Type B pancreatic cell (in vitro differentiated cells): Measurements from ENCODE around the gene RALY. TPM values are rescaled to one million over a fixed set of nuclear protein-coding genes. Genes with fewer than 3 reads are reported as not detected.
A peak's percentile ranks its signal among the peaks of the same experiment; 100 is the strongest.

ENCODE experiments used
- DNase-seq: peaks from one replicate; pipeline ENCODE4 v3.0.0; 2021; ENCODE audit warnings: mixed read lengths; ENCODE audit not compliant: unreplicated experiment; ENCODE audit errors: extremely low spot score
- H3K27ac Mint-ChIP-seq: 2 replicates; pipeline ENCODE4 v1.8.0; 2021; ENCODE audit warnings: mild to moderate bottlenecking, mixed read lengths
- H3K27me3 Mint-ChIP-seq: 2 replicates; pipeline ENCODE4 v1.8.0; 2021; ENCODE audit warnings: mixed read lengths
- H3K36me3 Mint-ChIP-seq: 2 replicates; pipeline ENCODE4 v1.8.0; 2021; ENCODE audit warnings: mixed read lengths
- H3K4me1 Mint-ChIP-seq: one replicate; pipeline ENCODE4 v1.8.0; 2021; ENCODE audit warnings: mixed read lengths; ENCODE audit not compliant: unreplicated experiment
- H3K4me3 Mint-ChIP-seq: 2 replicates; pipeline ENCODE4 v1.8.0; 2021; ENCODE audit warnings: mild to moderate bottlenecking, mixed read lengths
- H3K9me3 Mint-ChIP-seq: 2 replicates; pipeline ENCODE4 v1.8.0; 2021; ENCODE audit warnings: mixed read lengths
- total RNA-seq: library from RNA; stranded (reverse); gene quantifications from 2 replicates; pipeline ENCODE4 v1.2.1, GENCODE V29; 2021; ENCODE audit warnings: low replicate concordance
- TF ChIP-seq, protein P1 (sequence below): fragments of 200-600 bp; sonication (generic); conservative IDR thresholded peaks from 2 replicates; pipeline ENCODE4 v1.5.0; 2021; ENCODE audit warnings: antibody characterized with exemption, mild to moderate bottlenecking

The RALY gene
- total RNA-seq, 1 donor from 2014 or later, result 215 TPM

- no peak for DNase-seq
- Mint-ChIP-seq H3K4me1 (peaks cover 55% of the 10 kb centered on the region), H3K36me3 (peaks cover 21% of the 10 kb centered on the region), H3K27ac (peak overlapping the region; percentile 12), H3K27me3 (no peaks in the 10 kb centered on the region), H3K9me3 (peaks cover 9% of the 10 kb centered on the region), H3K4me3 (no peak overlapping the region)
- TF ChIP-seq, protein P1, sequence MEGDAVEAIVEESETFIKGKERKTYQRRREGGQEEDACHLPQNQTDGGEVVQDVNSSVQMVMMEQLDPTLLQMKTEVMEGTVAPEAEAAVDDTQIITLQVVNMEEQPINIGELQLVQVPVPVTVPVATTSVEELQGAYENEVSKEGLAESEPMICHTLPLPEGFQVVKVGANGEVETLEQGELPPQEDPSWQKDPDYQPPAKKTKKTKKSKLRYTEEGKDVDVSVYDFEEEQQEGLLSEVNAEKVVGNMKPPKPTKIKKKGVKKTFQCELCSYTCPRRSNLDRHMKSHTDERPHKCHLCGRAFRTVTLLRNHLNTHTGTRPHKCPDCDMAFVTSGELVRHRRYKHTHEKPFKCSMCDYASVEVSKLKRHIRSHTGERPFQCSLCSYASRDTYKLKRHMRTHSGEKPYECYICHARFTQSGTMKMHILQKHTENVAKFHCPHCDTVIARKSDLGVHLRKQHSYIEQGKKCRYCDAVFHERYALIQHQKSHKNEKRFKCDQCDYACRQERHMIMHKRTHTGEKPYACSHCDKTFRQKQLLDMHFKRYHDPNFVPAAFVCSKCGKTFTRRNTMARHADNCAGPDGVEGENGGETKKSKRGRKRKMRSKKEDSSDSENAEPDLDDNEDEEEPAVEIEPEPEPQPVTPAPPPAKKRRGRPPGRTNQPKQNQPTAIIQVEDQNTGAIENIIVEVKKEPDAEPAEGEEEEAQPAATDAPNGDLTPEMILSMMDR, result no peak
These were observed 23.0 kb downstream of the RALY start for GRCh38 chr20:34016736-34017135.

DNA sequence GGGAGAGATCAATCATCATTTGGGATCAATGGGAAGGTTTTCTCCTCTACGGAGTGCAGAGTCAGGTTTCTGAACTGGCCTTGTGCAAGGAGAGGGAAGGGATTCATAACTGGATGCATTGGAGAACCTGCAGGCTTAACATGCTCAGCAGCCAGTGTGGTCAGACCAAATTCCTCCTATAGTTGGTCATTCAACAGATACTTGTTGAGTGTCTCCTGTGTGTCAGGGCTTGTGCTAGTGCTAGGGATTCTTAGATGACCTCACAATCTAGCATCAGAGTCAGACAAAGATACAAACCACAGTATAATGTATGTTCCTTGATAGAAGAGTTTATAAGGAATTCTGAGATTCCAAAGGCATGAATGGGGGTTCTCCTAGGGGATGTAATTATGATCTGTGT, 23.9 kb downstream of the RALY start:
- TF ChIP-seq, protein P1, result no peak
- Mint-ChIP-seq H3K36me3 (peaks cover 24% of the 10 kb centered on the region), H3K27ac (peak overlapping the region; percentile 12), H3K4me1 (peaks cover 57% of the 10 kb centered on the region), H3K9me3 (peaks cover 9% of the 10 kb centered on the region), H3K27me3 (no peaks in the 10 kb centered on the region), H3K4me3 (peak overlapping the region; percentile 7)
- DNase-seq, result no peak

DNA sequence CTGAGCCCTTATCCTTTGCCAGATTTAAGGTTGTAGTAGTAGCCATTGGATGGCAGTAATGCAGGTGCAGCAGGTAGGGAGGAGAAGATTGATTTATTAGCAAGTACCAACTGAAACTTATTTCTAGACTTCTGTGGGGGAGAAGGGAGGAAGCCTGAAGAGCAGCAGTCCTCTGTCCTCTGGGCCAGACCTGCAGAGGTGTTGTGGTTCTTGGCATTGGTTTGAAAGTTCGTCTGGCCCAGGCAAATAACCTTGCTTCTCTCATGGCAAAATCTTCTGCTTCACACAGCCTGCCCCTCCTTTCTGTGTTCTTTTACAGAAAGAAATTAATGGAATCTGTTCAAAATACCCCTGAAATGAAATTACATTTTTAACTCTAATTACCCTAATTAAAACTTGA, 24.5 kb downstream of the RALY start:
- Mint-ChIP-seq H3K36me3 (peaks cover 25% of the 10 kb centered on the region), H3K9me3 (peaks cover 9% of the 10 kb centered on the region), H3K4me1 (peaks cover 61% of the 10 kb centered on the region), H3K27me3 (no peaks in the 10 kb centered on the region), H3K27ac (peak overlapping the region; percentile 12), H3K4me3 (no peak overlapping the region)
- no peak for DNase-seq
- TF ChIP-seq, protein P1, result no peak

DNA sequence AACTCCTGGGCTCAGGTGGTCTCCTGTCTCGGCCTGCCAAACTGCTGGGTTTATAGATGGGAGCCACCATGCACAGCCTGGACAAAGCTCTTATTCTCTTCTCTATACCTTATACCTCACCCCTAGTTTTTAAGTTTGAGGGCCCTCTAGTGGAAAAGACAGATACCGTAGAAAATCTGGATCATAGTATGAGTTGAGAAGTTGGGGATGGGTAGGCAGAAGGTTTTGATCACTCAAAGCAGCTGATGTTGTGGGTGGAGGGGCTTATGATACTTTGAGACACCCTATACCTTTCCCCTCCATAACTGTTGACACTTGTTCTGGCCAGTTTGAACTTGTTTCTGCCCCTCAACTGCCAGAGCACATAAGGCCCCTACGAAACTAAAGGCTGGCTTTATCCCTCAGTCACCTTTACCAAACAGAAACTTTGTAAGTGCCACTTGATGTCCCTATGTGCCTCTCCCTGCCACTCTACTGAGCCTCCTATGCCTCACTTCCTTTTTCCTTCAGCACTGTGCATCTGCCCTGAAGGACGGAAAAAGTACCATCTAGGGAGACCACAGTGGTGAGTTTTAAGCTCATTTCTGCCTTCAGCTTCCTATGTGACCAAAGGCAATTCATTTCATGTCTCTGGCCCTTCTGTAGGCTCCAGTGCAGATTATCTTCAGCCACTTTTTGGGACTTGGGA, 28.6 kb downstream of the RALY start:
- no peaks in the 10 kb centered on the region for H3K27me3 Mint-ChIP-seq
- H3K36me3 Mint-ChIP-seq, result peaks cover 21% of the 10 kb centered on the region
- peaks cover 9% of the 10 kb centered on the region for H3K9me3 Mint-ChIP-seq
- peak overlapping the region; percentile 66 for H3K27ac Mint-ChIP-seq
- no peak for DNase-seq
- H3K4me3 Mint-ChIP-seq, result no peak overlapping the region
- TF ChIP-seq, protein P1, result peak; percentile 68
- H3K4me1 Mint-ChIP-seq, result peaks cover 63% of the 10 kb centered on the region

DNA sequence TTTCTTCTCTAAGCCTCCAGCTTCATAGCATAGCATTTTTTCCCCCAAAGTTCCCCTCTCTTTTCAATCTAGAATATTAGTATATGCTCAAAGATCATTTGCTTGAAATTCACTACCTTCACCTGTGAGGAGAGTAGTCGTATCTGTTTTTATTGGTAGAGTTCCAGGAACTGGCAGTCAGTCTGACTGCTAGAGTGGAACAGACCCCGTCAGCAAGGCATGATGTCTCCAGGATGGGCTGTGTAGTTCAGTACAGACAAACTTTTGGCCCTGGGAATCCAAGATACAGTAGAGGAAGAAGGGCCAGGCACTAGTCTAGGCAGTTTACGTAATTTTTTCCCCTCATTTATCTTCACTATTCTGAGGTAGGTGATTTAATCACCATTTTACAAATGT, 29.1 kb downstream of the RALY start:
- H3K4me1 Mint-ChIP-seq, result peaks cover 63% of the 10 kb centered on the region
- peaks cover 21% of the 10 kb centered on the region for H3K36me3 Mint-ChIP-seq
- no peaks in the 10 kb centered on the region for H3K27me3 Mint-ChIP-seq
- peaks cover 9% of the 10 kb centered on the region for H3K9me3 Mint-ChIP-seq
- H3K4me3 Mint-ChIP-seq, result no peak overlapping the region
- TF ChIP-seq, protein P1, result no peak
- H3K27ac Mint-ChIP-seq, result peak overlapping the region; percentile 66
- DNase-seq, result no peak
